Thyroid gland (tissue), 4 donors: ENCODE data around the gene TPH2. TPM values are rescaled to one million over a fixed set of nuclear protein-coding genes. Genes with fewer than 3 reads are reported as not detected.
A peak's percentile ranks its signal among the peaks of the same experiment; 100 is the strongest.

Experiments
- DNase-seq, 2 donors: peaks; one replicate each; pipeline ENCODE4 v3.0.0-alpha.2; 2019
- H3K27ac ChIP-seq, 3 donors: fragments of 200-600 bp; sonication (generic); 1 replicate in 2 of 3; 2 replicates in 1 of 3; pipeline ENCODE4 v1.5.1; 2016 to 2019; ENCODE audit warnings: mild to moderate bottlenecking in 1 of 3, moderate library complexity in 1 of 3
- H3K27me3 ChIP-seq: fragments of 200-600 bp; sonication (generic); one replicate; pipeline ENCODE4 v1.5.1; 2019
- H3K36me3 ChIP-seq, 2 donors: fragments of 200-600 bp; sonication (generic); one replicate each; pipeline ENCODE4 v1.5.1; 2016 to 2019
- H3K4me1 ChIP-seq, 2 donors: fragments of 200-600 bp; sonication (generic); one replicate each; pipeline ENCODE4 v1.5.1; 2017 to 2019
- H3K4me3 ChIP-seq, 3 donors: fragments of 200-600 bp; sonication (generic); replicated peaks in 1 of 3; 1 replicate in 2 of 3; 2 replicates in 1 of 3; pipeline ENCODE4 v1.5.1; 2016; ENCODE audit warnings: mild to moderate bottlenecking in 1 of 3
- H3K9me3 ChIP-seq: fragments of 200-600 bp; sonication (generic); one replicate; pipeline ENCODE4 v1.5.1; 2017
- CTCF ChIP-seq, 6 experiments: fragments of 200-600 bp in 3 of 6; fragments of 450-650 bp in 3 of 6; sonication (generic) in 3 of 6; IDR thresholded peaks; one replicate each; pipeline ENCODE4 v1.5.1; 2016 to 2019; ENCODE audit warnings: antibody characterized with exemption in 6 of 6, mild to moderate bottlenecking in 2 of 6, inconsistent platforms in 1 of 6, moderate library complexity in 1 of 6
- POLR2A ChIP-seq, 2 donors: fragments of 450-650 bp; IDR thresholded peaks; one replicate each; pipeline ENCODE4 v1.6.1; 2017; ENCODE audit warnings: antibody characterized with exemption in 2 of 2, mild to moderate bottlenecking in 2 of 2, moderate library complexity in 1 of 2
- WGBS, 2 donors: methylation state at CpG; one replicate each; pipeline ENCODE4 v1.1.5; 2017; 5-methylcytosine and 5-hydroxymethylcytosine counted together
- intact Hi-C: fragments of 100-400 bp; cut with DNase I; formaldehyde crosslinking; loops from one replicate; pipeline ENCODE4 v1.15.1; 2023
- total RNA-seq, 4 donors: library from RNA; depleted of rRNA; stranded (reverse); fragments of >200 nt; gene quantifications; one replicate each; pipeline ENCODE4 v1.2.3, GENCODE V29; 2016

TPH2 gene
- total RNA-seq, 4 donors from 2014 or later = not detected

- Histone ChIP-seq H3K4me3 (no peak overlapping the region), H3K27ac (no peak overlapping the region), H3K4me1 (peaks cover 0 to 5% of the 10 kb centered on the region in 2 donors), H3K36me3 (no peaks in the 10 kb centered on the region), H3K27me3 (no peaks in the 10 kb centered on the region), H3K9me3 (no peaks in the 10 kb centered on the region)
- TF ChIP-seq POLR2A (IDR thresholded peaks at IDR 0.05) (no peak), CTCF (IDR thresholded peaks at IDR 0.05) (no peak)
- 54 to 60% methylated on average over 4 of the region's 4 CpGs for WGBS, 2 donors
- intact Hi-C loops = no loop called here
- no peak for DNase-seq
These were observed 4.1 kb downstream of the TPH2 start for GRCh38 chr12:71942703-71943102.

GRCh38 chr12:71945121-71945520 lies 6.5 kb downstream of the TPH2 start:
- H3K4me1 ChIP-seq = peaks cover 3 to 11% of the 10 kb centered on the region in 2 donors
- no peak for TF ChIP-seq POLR2A (IDR thresholded peaks at IDR 0.05)
- no peak for TF ChIP-seq CTCF (IDR thresholded peaks at IDR 0.05)
- 64 to 65% methylated on average over 1 of the region's 1 CpG for WGBS, 2 donors
- DNase-seq = no peak
- H3K4me3 ChIP-seq = no peak overlapping the region
- H3K9me3 ChIP-seq = no peaks in the 10 kb centered on the region
- no peaks in the 10 kb centered on the region for H3K27me3 ChIP-seq
- intact Hi-C loops = no loop called here
- no peak overlapping the region for H3K27ac ChIP-seq
- H3K36me3 ChIP-seq = no peaks in the 10 kb centered on the region

- TF ChIP-seq CTCF (IDR thresholded peaks at IDR 0.05) = no peak
- no peak for TF ChIP-seq POLR2A (IDR thresholded peaks at IDR 0.05)
- no peaks in the 10 kb centered on the region for H3K9me3 ChIP-seq
- DNase-seq = no peak
These were observed 7.2 kb downstream of the TPH2 start for GRCh38 chr12:71945883-71946282.

GRCh38 chr12:71947645-71948105 lies 9.0 kb downstream of the TPH2 start:
- no peaks in the 10 kb centered on the region for H3K9me3 ChIP-seq
- TF ChIP-seq CTCF (IDR thresholded peaks at IDR 0.05) (no peak), POLR2A (IDR thresholded peaks at IDR 0.05) (no peak)
- no peaks in the 10 kb centered on the region for H3K27me3 ChIP-seq
- H3K4me3 ChIP-seq = no peak overlapping the region
- DNase-seq = peak; percentile 78 to 82
- H3K27ac ChIP-seq = peak overlapping the region in 2 of 3 donors; percentile 39 to 81
- intact Hi-C loops = no loop called here
- peaks cover 3 to 11% of the 10 kb centered on the region in 2 donors for H3K4me1 ChIP-seq
- no peaks in the 10 kb centered on the region for H3K36me3 ChIP-seq
- 4 to 14% methylated on average over 9 of the region's 9 CpGs for WGBS, 2 donors

More at GRCh38 chr12:71945883-71946282, 7.2 kb downstream of the TPH2 start:
- no peaks in the 10 kb centered on the region for H3K27me3 ChIP-seq
- intact Hi-C loops = no loop called here
- H3K4me1 ChIP-seq = peaks cover 3 to 11% of the 10 kb centered on the region in 2 donors
- H3K27ac ChIP-seq = no peak overlapping the region
- no peak overlapping the region for H3K4me3 ChIP-seq
- WGBS, 2 donors = 82 to 85% methylated on average over 4 of the region's 4 CpGs
- H3K36me3 ChIP-seq = no peaks in the 10 kb centered on the region

GRCh38 chr12:71948390-71948789 lies 9.7 kb downstream of the TPH2 start:
- H3K9me3 ChIP-seq = no peaks in the 10 kb centered on the region
- peaks cover 3 to 11% of the 10 kb centered on the region in 2 donors for H3K4me1 ChIP-seq
- DNase-seq = no peak
- WGBS, 2 donors = 33 to 42% methylated on average over 3 of the region's 3 CpGs
- H3K4me3 ChIP-seq = no peak overlapping the region
- TF ChIP-seq CTCF (IDR thresholded peaks at IDR 0.05) = no peak
- no peak for TF ChIP-seq POLR2A (IDR thresholded peaks at IDR 0.05)
- no peaks in the 10 kb centered on the region for H3K27me3 ChIP-seq
- peak overlapping the region in 2 of 3 donors; percentile 39 to 81 for H3K27ac ChIP-seq
- H3K36me3 ChIP-seq = no peaks in the 10 kb centered on the region
- intact Hi-C loops = no loop called here
